Panc1 (cell line): Measurements from ENCODE around the gene TBP.

Source experiments
- CTCF ChIP-seq: fragments of 450-650 bp; IDR thresholded peaks from 2 replicates; pipeline ENCODE4 v1.5.1; 2017; ENCODE audit warnings: mild to moderate bottlenecking
- POLR2AphosphoS5 ChIP-seq: IDR thresholded peaks from 2 replicates; pipeline ENCODE4 v1.6.1; 2012; ENCODE audit warnings: mild to moderate bottlenecking, low read depth, low read length, moderate library complexity
- SIN3A ChIP-seq: IDR thresholded peaks from 2 replicates; pipeline ENCODE4 v1.6.1; 2012; ENCODE audit warnings: low read depth, mild to moderate bottlenecking, low read length, moderate library complexity, borderline replicate concordance; ENCODE audit not compliant: insufficient read depth

GRCh38 chr6:170584954-170585498 lies 30.9 kb downstream of the TBP start:
- TF ChIP-seq CTCF (no peak), SIN3A (no peak), POLR2AphosphoS5 (no peak)
